ENCODE results near the gene RPS17. TPM values are rescaled to one million over a fixed set of nuclear protein-coding genes. Genes with fewer than 3 reads are reported as not detected.

Gene RPS17
- total and polyA plus RNA-seq, 2 of the 4 experiments (the other 2 are of a cell fraction): 2,617 to 4,201 TPM

- no peak for TF ChIP-seq USF2 (IDR thresholded peaks at IDR 0.05; ENCODE audit: low read depth, low read length)
These were observed 3.6 kb downstream of the RPS17 start (continued) for GRCh38 chr15:82536409-82537350.

All from IMR-90 (cell line).